M059J (cell line): ENCODE results near the gene PGM2L1. TPM values are rescaled to one million over a fixed set of nuclear protein-coding genes. Genes with fewer than 3 reads are reported as not detected.
"Not testable (repeated sequence)": the region's sequence is repeated elsewhere in the genome, so short reads cannot be mapped to it uniquely, and the experiment has no call there.

ENCODE experiments used
- DNase-seq: peaks from one replicate; pipeline ENCODE4 v3.0.0-alpha.2; 2012; ENCODE audit warnings: low read depth
- total RNA-seq: library from RNA; depleted of rRNA; stranded (reverse); fragments of >200 nt; shearing (Covaris generic); gene quantifications from 2 replicates; pipeline ENCODE4 v1.2.3, GENCODE V29; 2014

The PGM2L1 gene
- total RNA-seq, 1 experiment from 2014 or later = 11.9 TPM

DNA sequence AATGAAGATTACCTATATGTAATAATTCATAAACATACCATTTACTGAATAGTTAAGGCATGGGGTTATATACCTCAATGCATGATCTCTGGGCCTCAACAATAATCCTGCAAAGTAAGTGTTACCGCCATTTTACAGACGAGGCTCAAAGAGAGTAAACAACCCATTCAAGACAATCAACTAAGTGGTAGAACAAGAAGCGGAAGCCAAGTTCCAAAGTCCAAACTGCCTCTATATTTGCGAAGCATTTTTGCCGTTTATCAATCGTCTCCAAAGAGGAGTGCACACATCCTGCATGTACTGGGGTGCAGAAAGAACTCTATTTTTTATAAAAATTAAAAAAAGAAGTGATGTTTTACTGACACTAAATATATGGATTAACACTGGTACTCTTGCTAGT, 59.3 kb downstream of the PGM2L1 start:
- no peak for DNase-seq

GRCh38 chr11:74333193-74333592, 65.0 kb downstream of the PGM2L1 start:
- DNase-seq = no peak

GRCh38 chr11:74332291-74332690, 65.9 kb downstream of the PGM2L1 start:
- DNase-seq = no peak

GRCh38 chr11:74331000-74331399, 67.2 kb downstream of the PGM2L1 start:
- not testable (repeated sequence) for DNase-seq

- DNase-seq = peak; percentile 77
Measured at GRCh38 chr11:74330075-74330858, 68.0 kb downstream of the PGM2L1 start.

DNA sequence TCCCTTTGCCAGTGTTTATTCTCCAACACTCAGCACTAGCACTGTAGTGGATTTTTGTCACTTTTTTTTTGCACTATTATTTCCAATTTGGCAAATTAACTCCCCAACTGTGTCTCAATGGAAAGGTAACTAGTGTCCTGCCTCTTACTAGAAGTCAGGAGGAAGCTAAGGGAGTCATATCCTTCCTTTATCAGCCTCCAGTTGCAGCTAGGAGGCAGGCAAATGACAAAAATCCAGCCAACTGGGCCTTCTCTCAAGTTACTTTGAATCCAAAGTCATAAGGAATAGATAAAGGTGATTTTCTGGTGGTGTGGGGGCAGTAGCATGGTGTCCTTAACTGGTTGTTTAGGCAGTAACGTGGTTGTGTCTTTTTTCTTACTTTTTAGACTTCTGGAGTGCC, 71.2 kb downstream of the PGM2L1 start:
- no peak for DNase-seq

GRCh38 chr11:74326665-74327064, 71.6 kb downstream of the PGM2L1 start:
- no peak for DNase-seq

DNA sequence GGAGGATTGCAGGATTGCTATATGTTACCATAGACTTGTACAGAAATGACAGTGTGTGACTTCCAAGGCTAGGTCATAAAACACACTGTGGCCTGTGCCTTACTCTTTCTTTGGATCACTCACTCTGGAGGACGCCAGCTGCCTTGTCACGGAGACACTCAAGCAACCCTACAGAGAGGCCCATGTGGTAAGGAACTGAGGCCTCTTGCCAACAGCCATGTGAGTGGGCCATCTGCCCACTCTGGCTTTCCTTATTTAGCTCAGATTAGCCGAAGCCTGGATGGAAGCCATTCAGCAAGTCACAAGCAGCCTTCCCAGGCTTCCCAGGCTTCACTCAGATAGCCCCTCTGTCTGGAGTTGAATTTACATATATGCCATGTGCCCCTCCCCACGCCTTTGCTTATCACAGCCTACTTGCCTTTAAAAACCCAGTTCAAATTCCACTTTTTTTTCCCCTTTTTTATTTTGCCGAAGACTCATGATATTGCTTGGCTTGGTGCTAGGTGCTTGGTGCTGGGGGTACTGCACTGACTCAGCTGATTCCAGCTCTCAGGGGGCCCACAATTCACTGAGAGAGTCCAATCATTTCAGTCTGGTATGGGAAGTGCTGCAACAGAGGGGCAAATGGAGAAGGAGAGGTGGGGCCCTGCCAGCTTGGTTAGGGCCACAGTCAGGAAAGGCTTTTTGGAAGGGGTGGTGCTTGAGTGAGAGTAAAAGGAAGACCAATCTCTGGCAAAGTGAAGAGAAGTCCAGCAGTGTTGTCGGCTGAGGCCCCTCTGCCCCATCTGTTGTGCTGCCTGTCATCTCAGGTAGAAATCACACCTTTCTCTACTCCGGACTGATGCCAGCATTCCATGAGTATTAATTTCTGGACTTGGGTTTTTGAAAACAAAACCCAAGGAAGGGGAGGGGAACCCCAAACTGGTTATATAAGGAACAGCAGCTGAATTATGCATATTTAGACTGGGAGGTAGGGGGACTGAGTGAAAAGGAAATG, 72.3 kb downstream of the PGM2L1 start:
- DNase-seq = peak; percentile 75

DNA sequence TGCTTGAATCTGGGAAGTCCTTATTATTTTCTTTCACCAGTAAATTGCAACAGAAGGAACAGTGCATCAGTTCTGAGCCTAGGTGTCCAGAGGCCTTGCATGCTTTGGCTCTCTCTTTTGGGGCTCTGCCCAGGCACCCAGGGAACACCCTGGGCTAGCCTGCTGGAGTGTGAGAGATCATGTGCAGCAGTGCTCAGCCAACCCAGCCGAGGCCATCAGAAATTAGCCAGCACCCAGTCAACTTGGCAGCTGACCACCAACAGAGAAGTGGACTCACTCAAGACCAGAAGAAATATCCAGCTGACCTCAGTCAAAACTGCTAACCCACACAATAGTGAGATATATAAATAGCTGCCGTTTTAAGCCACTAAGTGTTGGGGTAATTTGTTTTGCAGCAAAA, 75.6 kb downstream of the PGM2L1 start:
- DNase-seq = peak; percentile 17

- peak; percentile 68 for DNase-seq
Measured at GRCh38 chr11:74321487-74322188, 76.6 kb downstream of the PGM2L1 start.

GRCh38 chr11:74320538-74320937, 77.7 kb downstream of the PGM2L1 start:
- DNase-seq = peak; percentile 29

DNA sequence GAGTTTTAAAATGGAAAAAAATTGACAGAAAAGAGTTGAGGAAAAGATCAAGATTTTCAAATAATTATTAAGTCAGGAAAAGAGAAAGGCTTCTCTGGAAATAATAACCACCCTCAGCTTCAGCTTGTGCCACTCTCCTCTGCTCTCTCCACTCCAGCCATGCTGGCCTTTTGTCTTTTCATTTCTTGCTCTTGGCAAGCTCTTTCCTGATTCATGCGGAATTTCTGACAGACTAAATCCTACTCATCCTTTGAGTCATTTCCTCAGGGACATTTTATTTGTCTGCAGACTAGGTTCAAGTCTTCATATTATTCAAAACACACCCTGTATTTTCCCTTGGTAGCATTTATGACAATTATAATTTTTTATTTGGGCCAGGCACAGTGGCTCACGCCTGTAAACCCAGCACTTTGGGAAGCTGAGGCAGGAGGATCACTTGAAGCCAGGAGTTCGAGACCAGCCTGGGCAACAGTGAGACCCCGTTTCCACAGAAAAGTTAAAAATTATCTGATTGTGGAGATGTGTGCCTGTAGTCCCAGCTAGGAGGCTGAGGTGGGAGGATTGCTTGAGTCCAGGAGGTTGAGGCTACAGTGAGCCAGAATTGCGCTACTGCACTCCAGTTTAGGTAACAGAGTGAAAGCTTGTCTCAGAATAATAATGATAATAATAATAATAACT, 79.0 kb downstream of the PGM2L1 start:
- DNase-seq = peak; percentile 96

- DNase-seq = peak; percentile 56
Measured at GRCh38 chr11:74318241-74318932, 79.8 kb downstream of the PGM2L1 start.

GRCh38 chr11:74316772-74317505, 81.3 kb downstream of the PGM2L1 start:
- peak; percentile 50 for DNase-seq

DNA sequence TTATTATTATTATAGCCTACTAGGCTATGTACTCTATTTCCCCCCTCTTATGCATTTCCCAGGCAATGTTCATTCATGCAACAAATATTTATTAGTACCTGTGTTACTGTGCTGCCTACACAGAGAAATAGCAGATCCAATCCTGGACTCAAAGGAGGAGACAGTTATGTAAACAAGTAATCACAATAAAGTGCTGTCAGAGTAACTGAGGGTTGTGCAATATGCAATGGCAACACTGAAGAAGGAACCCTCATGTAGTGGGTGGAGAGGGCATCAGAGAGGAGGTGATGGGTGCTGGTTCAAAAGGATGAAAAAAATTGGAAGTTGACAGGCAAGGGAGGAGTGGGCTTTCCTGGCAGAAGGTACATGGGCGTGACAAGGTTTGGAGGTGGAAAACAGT, 85.9 kb downstream of the PGM2L1 start:
- DNase-seq = peak; percentile 31

DNA sequence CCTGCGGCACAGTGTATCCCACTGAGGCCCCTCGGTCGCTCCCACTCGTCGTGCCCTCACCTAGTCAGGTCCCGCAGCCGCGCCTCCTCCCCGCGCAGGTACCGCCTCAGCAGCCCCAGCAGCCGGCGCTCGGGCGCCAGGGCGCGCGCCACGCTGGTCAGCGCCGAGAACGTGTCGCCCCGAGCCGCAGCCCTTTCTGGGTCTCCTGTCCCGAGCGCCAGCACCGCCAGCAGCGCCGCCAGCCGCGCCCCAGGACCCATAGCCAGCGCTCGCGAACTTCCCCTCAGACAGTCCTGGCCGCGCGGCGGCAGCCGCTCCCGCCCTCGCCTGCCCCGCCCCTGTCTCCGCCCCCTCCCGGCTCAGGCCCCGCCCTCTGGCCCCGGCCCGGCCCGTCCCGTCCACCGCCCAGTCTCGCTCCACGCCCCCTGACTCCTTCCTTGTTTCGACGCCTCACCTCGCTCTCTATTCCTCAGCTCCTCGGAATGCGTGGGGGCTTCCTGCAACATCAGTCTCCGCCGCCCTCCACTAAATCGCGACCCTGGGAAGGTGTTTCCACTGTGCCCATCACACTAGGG, 86.8 kb downstream of the PGM2L1 start, which contains the start of gene P4HA3:
Gene P4HA3, minus strand, starts transcription at position 289 of the 575 bp plus-strand sequence. Its CDS starts 29 bp downstream, at position 260.
- peak; percentile 51 for DNase-seq

- DNase-seq = no peak
Measured at GRCh38 chr11:74310857-74311256, 87.4 kb downstream of the PGM2L1 start.

- peak; percentile 68 for DNase-seq
Measured at GRCh38 chr11:74307434-74307833, 90.8 kb downstream of the PGM2L1 start.

DNA sequence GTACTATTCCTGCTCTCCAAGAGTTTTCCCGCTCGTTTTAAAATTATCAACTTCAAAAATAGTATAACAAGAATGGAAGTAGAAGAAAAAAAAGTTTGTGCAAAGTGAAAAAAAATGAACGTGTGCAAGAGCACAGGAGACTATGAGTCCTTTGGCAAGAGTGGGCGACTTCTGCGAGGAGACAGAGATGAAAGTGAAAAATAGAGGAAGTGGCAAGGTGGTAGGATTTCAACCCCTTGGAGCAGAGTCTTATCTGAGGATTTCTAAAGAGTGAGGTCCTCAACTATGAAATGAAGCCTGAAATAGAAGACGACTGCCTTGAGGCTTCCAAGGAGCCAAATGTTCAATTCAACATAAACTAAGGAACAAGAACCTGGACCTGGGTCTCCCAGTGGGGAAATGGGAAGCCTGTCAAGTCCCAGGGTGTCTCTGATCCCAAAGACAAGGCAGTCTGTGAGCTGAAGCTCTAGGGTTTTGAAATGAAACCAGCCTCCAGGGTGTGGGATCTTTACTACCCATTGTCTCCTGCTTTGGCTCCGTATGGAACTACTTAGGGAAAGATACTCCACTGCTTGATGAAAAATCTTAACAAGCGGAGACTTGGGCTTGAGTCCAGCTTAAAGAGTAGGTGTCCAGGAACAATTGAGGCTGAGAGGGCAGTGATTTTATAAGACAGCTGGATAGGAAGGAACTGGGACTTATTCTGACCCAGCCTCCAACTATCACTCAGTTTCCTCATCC, 91.6 kb downstream of the PGM2L1 start:
- no peak for DNase-seq
